ENCODE data around the gene CACHD1.

GRCh38 chr1:64569411-64569810, 99.5 kb downstream of the CACHD1 start:
- TF ChIP-seq CTCF (IDR thresholded peaks at IDR 0.05; ENCODE audit: insufficient read depth, low read length, poor library complexity, severe bottlenecking) (no peak), EZH2phosphoT487 (conservative IDR thresholded peaks at IDR 0.05; ENCODE audit: low read length) (no peak)

Measured in SU-DHL-6 (cell line).